ENCODE results near the gene OR7G1. TPM values are rescaled to one million over a fixed set of nuclear protein-coding genes. Genes with fewer than 3 reads are reported as not detected.

OR7G1 gene
- total RNA-seq, 1 experiment from 2014 or later = not detected

- no peak overlapping the region for H2BK5ac ChIP-seq (ENCODE audit: insufficient read length, low read length)
- H2AK5ac ChIP-seq (ENCODE audit: insufficient read length, low read length) = no peak overlapping the region
- no peaks in the 10 kb centered on the region for H3K79me2 ChIP-seq (ENCODE audit: insufficient read depth, low read length)
- no peak overlapping the region for H3K9ac ChIP-seq (ENCODE audit: extremely low read depth, insufficient read length, low read length)
- Mint-ChIP-seq H3K9me3 (no peaks in the 10 kb centered on the region; a peak in 1 of 5 replicates), H3K27ac (peak overlapping the region; percentile 90 to 95 (median 93)), H3K4me1 (peaks cover 30% of the 10 kb centered on the region in 2 experiments), H3K4me3 (0 out of 5 replicates have a peak overlapping the region, but pooled peaks of 1 of the 2 experiments have one; percentile 32), H3K27me3 (ENCODE audit: low read depth) (no peaks in the 10 kb centered on the region), H3K36me3 (ENCODE audit: insufficient read depth in 1 of 3, low read depth in 3 of 3) (no peaks in the 10 kb centered on the region)
- H2BK20ac ChIP-seq (ENCODE audit: low read depth, low read length, poor library complexity, severe bottlenecking) = no peak overlapping the region
- H3K27me3 ChIP-seq (ENCODE audit: insufficient read depth, low read length) = no peaks in the 10 kb centered on the region
- no peak overlapping the region for H2BK15ac ChIP-seq (ENCODE audit: low read depth, low read length)
- H2AFZ ChIP-seq (ENCODE audit: low read length) = no peak overlapping the region
- peak overlapping the region; percentile 76 for H3K18ac ChIP-seq (ENCODE audit: insufficient read length, low read depth, low read length)
- H3K4me1 ChIP-seq (ENCODE audit: insufficient read depth, low read length) = peaks cover 4% of the 10 kb centered on the region; the same call in 1 of the 2 replicates
- H4K20me1 ChIP-seq (ENCODE audit: control insufficient read depth, insufficient read depth, insufficient read length) = no peaks in the 10 kb centered on the region
- no peak overlapping the region for H4K8ac ChIP-seq (replicated peaks; ENCODE audit: insufficient read length, low read depth, low read length)
- peak overlapping the region; percentile 14 for H3K27ac ChIP-seq (ENCODE audit: insufficient read length, low read depth, low read length)
- no peak overlapping the region for H2BK120ac ChIP-seq (ENCODE audit: low read depth, low read length, poor library complexity, severe bottlenecking)
- H3K4me2 ChIP-seq (ENCODE audit: insufficient read depth, insufficient read length, low read length) = no peak overlapping the region
- no CpG with 5 or more reads among the region's 16 CpGs for WGBS (ENCODE audit: extremely low coverage, insufficient read length, low lambda C conversion rate)
- no peaks in the 10 kb centered on the region for H3K79me1 ChIP-seq (ENCODE audit: insufficient read depth, low read depth, low read length, poor library complexity, severe bottlenecking)
- peak; percentile 82 for DNase-seq
- H3K9me3 ChIP-seq (ENCODE audit: control insufficient read depth, low read depth, low read length) = no peaks in the 10 kb centered on the region
- peak overlapping the region; percentile 67 for H3K14ac ChIP-seq (ENCODE audit: insufficient read depth, low read length)
- H2BK12ac ChIP-seq (ENCODE audit: insufficient read length, low read depth, low read length) = no peak overlapping the region
- H4K5ac ChIP-seq (ENCODE audit: insufficient read length, low read depth, low read length) = no peak overlapping the region
- H3K56ac ChIP-seq (ENCODE audit: insufficient read length, low read depth, low read length) = no peak overlapping the region
- H3T11ph ChIP-seq (ENCODE audit: low read length) = no peak overlapping the region
- H3K23me2 ChIP-seq (ENCODE audit: insufficient read length, low read depth, low read length, poor library complexity, severe bottlenecking) = no peaks in the 10 kb centered on the region
- no peak overlapping the region; the same call in 1 of the 2 replicates for H3K4ac ChIP-seq (ENCODE audit: low read depth, low read length)
- no peak overlapping the region for H3K23ac ChIP-seq (ENCODE audit: insufficient read length, low read depth, low read length)
- no peak overlapping the region for H4K91ac ChIP-seq (ENCODE audit: insufficient read length, low read depth, low read length)
- TF ChIP-seq CTCF (conservative IDR thresholded peaks at IDR 0.05) = no peak
Observed at GRCh38 chr19:9075064-9075949, 40.3 kb downstream of the OR7G1 start.
